Neuronal stem cell (in vitro differentiated cells): Measurements from ENCODE around the gene PTGS1.
A peak's percentile ranks its signal among the peaks of the same experiment; 100 is the strongest.
"Not testable (repeated sequence)": the region's sequence is repeated elsewhere in the genome, so short reads cannot be mapped to it uniquely, and the experiment has no call there.

Experiments
- DNase-seq: peaks from one replicate; pipeline ENCODE4 v3.0.0-alpha.2; 2013; ENCODE audit warnings: low spot score
- H2AFZ ChIP-seq: one replicate; pipeline ENCODE4 v1.6.1; 2013; ENCODE audit warnings: mild to moderate bottlenecking, low read length, inconsistent platforms
- H2AK5ac ChIP-seq: 2 replicates; pipeline ENCODE4 v1.6.1; 2013; ENCODE audit warnings: low read depth, mild to moderate bottlenecking, inconsistent platforms, low read length, moderate library complexity, mixed read lengths
- H2BK120ac ChIP-seq: 2 replicates; pipeline ENCODE4 v1.6.1; 2013; ENCODE audit warnings: low read depth, mild to moderate bottlenecking, inconsistent platforms, low read length, moderate library complexity, mixed read lengths
- H2BK12ac ChIP-seq: one replicate; pipeline ENCODE4 v1.6.1; 2013; ENCODE audit warnings: low read length, inconsistent platforms
- H2BK15ac ChIP-seq: 2 replicates; pipeline ENCODE4 v1.6.1; 2013; ENCODE audit warnings: mild to moderate bottlenecking, low read length, inconsistent platforms, mixed read lengths
- H2BK5ac ChIP-seq: one replicate; pipeline ENCODE4 v1.6.1; 2013; ENCODE audit warnings: inconsistent platforms, mild to moderate bottlenecking, low read length, moderate library complexity
- H3K14ac ChIP-seq: one replicate; pipeline ENCODE4 v1.6.1; 2013; ENCODE audit warnings: low read length, inconsistent platforms
- H3K18ac ChIP-seq: 2 replicates; pipeline ENCODE4 v1.6.1; 2013; ENCODE audit warnings: low read length, inconsistent platforms
- H3K23ac ChIP-seq: 2 replicates; pipeline ENCODE4 v1.6.1; 2013; ENCODE audit warnings: low read depth, mild to moderate bottlenecking, mixed read lengths, low read length, inconsistent platforms; ENCODE audit not compliant: poor library complexity
- H3K27ac ChIP-seq: replicated peaks from 3 replicates; pipeline ENCODE4 v1.5.1; 2013; ENCODE audit warnings: low read length, inconsistent platforms
- H3K27me3 ChIP-seq, 3 experiments: 2 replicates each; pipeline ENCODE4 v1.6.1; 2013; ENCODE audit warnings: low read length in 3 of 3, mild to moderate bottlenecking in 2 of 3, inconsistent platforms in 1 of 3, low read depth in 1 of 3, mixed read lengths in 1 of 3, moderate library complexity in 1 of 3; ENCODE audit not compliant: control insufficient read depth in 3 of 3, insufficient read depth in 3 of 3
- H3K36me3 ChIP-seq, 2 donors: replicated peaks in 1 of 2; 2 replicates each; pipeline ENCODE4 v1.6.1; 2013; ENCODE audit warnings: low read length in 2 of 2; ENCODE audit not compliant: control insufficient read depth in 2 of 2, insufficient read depth in 2 of 2
- H3K4ac ChIP-seq: 2 replicates; pipeline ENCODE4 v1.6.1; 2013; ENCODE audit warnings: inconsistent platforms, mild to moderate bottlenecking, low read length, moderate library complexity
- H3K4me1 ChIP-seq, 2 donors: 1 replicate in 1 of 2; 2 replicates in 1 of 2; pipeline ENCODE4 v1.6.1; 2013; ENCODE audit warnings: low read length in 2 of 2, low read depth in 1 of 2; ENCODE audit not compliant: control insufficient read depth in 2 of 2, insufficient read depth in 1 of 2
- H3K4me2 ChIP-seq: one replicate; pipeline ENCODE4 v1.6.1; 2013; ENCODE audit warnings: mild to moderate bottlenecking, low read length, inconsistent platforms; ENCODE audit not compliant: insufficient read depth, poor library complexity, severe bottlenecking
- H3K4me3 ChIP-seq, 2 donors: 2 replicates each; pipeline ENCODE4 v1.5.1; 2013; ENCODE audit warnings: low read length in 2 of 2, mild to moderate bottlenecking in 2 of 2, inconsistent platforms in 1 of 2, moderate library complexity in 1 of 2
- H3K79me1 ChIP-seq: one replicate; pipeline ENCODE4 v1.6.1; 2013; ENCODE audit warnings: low read depth, mild to moderate bottlenecking, inconsistent platforms, low read length, moderate library complexity
- H3K9ac ChIP-seq: one replicate; pipeline ENCODE4 v1.6.1; 2013; ENCODE audit warnings: mild to moderate bottlenecking, low read depth, low read length, inconsistent platforms; ENCODE audit not compliant: poor library complexity
- H3K9me3 ChIP-seq, 2 donors: replicated peaks in 1 of 2; 2 replicates each; pipeline versions ENCODE3 to v1.6.1; 2013; ENCODE audit warnings: low read length in 2 of 2, mild to moderate bottlenecking in 2 of 2, inconsistent platforms in 1 of 2, low read depth in 1 of 2, mixed read lengths in 1 of 2, moderate library complexity in 1 of 2; ENCODE audit not compliant: control insufficient read depth in 2 of 2, insufficient read depth in 1 of 2
- H4K8ac ChIP-seq: one replicate; pipeline ENCODE4 v1.6.1; 2013; ENCODE audit warnings: low read depth, mild to moderate bottlenecking, inconsistent platforms, low read length, moderate library complexity
- H4K91ac ChIP-seq: one replicate; pipeline ENCODE4 v1.6.1; 2013; ENCODE audit warnings: low read length, low read depth, mild to moderate bottlenecking, inconsistent platforms; ENCODE audit not compliant: poor library complexity
- WGBS, 2 donors: extraction: QIAGEN DNeasy Blood & Tissue Kit; methylation state at CpG; one replicate each; pipeline ENCODE4 v1.1.7; 2013; ENCODE audit warnings: missing lambda C conversion rate in 2 of 2, mixed read lengths in 1 of 2; ENCODE audit not compliant: insufficient read length in 2 of 2, insufficient replicate concordance in 1 of 2; ENCODE audit errors: extremely low coverage in 2 of 2; 5-methylcytosine and 5-hydroxymethylcytosine counted together

Gene PTGS1

GRCh38 chr9:122355336-122355875 is 15.4 kb upstream of the PTGS1 start:
- no CpG with 5 or more reads among the region's 4 CpGs for WGBS, 2 donors
- Histone ChIP-seq H3K36me3 (no peaks in the 10 kb centered on the region), H3K4me1 (no peaks in the 10 kb centered on the region)

GRCh38 chr9:122356627-122357026 is 14.2 kb upstream of the PTGS1 start:
- H3K79me1 ChIP-seq: no peaks in the 10 kb centered on the region
- DNase-seq: no peak
- no CpG with 5 or more reads among the region's 2 CpGs for WGBS, 2 donors
- H3K4me2 ChIP-seq: no peak overlapping the region
- no peaks in the 10 kb centered on the region for H3K36me3 ChIP-seq
- H3K4me1 ChIP-seq: no peaks in the 10 kb centered on the region
- H3K4ac ChIP-seq: no peak overlapping the region
- no peak overlapping the region for H3K18ac ChIP-seq
- H2AK5ac ChIP-seq: no peak overlapping the region
- no peak overlapping the region for H4K91ac ChIP-seq
- H2BK120ac ChIP-seq: no peak overlapping the region
- no peak overlapping the region for H2AFZ ChIP-seq
- H3K9me3 ChIP-seq: no peaks in the 10 kb centered on the region
- no peak overlapping the region for H3K4me3 ChIP-seq
- no peak overlapping the region for H3K27ac ChIP-seq
- H3K14ac ChIP-seq: no peak overlapping the region
- H3K23ac ChIP-seq: no peak overlapping the region
- no peak overlapping the region for H2BK12ac ChIP-seq
- H2BK5ac ChIP-seq: no peak overlapping the region
- no peak overlapping the region for H4K8ac ChIP-seq
- no peak overlapping the region for H2BK15ac ChIP-seq
- H3K9ac ChIP-seq: no peak overlapping the region
- peaks cover 0 to 3% (median 0%) of the 10 kb centered on the region in 3 experiments for H3K27me3 ChIP-seq

More at GRCh38 chr9:122355336-122355875, 15.4 kb upstream of the PTGS1 start:
- no peaks in the 10 kb centered on the region for H3K79me1 ChIP-seq
- H3K27ac ChIP-seq: no peak overlapping the region
- H3K4ac ChIP-seq: no peak overlapping the region
- H3K14ac ChIP-seq: no peak overlapping the region
- H3K4me2 ChIP-seq: no peak overlapping the region
- no peak overlapping the region for H2BK5ac ChIP-seq
- H3K18ac ChIP-seq: no peak overlapping the region
- H2BK15ac ChIP-seq: no peak overlapping the region
- DNase-seq: no peak
- peak overlapping the region; percentile 89 for H2AK5ac ChIP-seq
- H3K4me3 ChIP-seq: no peak overlapping the region
- H2AFZ ChIP-seq: no peak overlapping the region
- H3K27me3 ChIP-seq: peaks cover 0 to 2% (median 0%) of the 10 kb centered on the region in 3 experiments
- no peak overlapping the region for H2BK12ac ChIP-seq
- H3K9me3 ChIP-seq: no peaks in the 10 kb centered on the region
- H3K23ac ChIP-seq: no peak overlapping the region
- no peak overlapping the region for H2BK120ac ChIP-seq
- H4K8ac ChIP-seq: no peak overlapping the region
- no peak overlapping the region for H4K91ac ChIP-seq
- H3K9ac ChIP-seq: no peak overlapping the region

- Histone ChIP-seq H2AFZ (no peak overlapping the region), H3K4me2 (no peak overlapping the region), H3K14ac (no peak overlapping the region), H3K36me3 (no peaks in the 10 kb centered on the region), H2AK5ac (no peak overlapping the region), H2BK12ac (no peak overlapping the region), H4K8ac (no peak overlapping the region), H3K27me3 (peaks cover 0 to 11% (median 0%) of the 10 kb centered on the region in 3 experiments), H2BK120ac (no peak overlapping the region), H3K27ac (no peak overlapping the region), H3K4ac (no peak overlapping the region), H3K18ac (no peak overlapping the region), H3K23ac (no peak overlapping the region), H4K91ac (no peak overlapping the region), H3K9me3 (no peaks in the 10 kb centered on the region), H3K9ac (no peak overlapping the region), H2BK15ac (peak overlapping the region; percentile 5), H3K4me3 (no peak overlapping the region), H3K79me1 (no peaks in the 10 kb centered on the region), H3K4me1 (no peaks in the 10 kb centered on the region), H2BK5ac (no peak overlapping the region)
- DNase-seq: no peak
- no CpG with 5 or more reads among the region's 8 CpGs for WGBS, 2 donors
Observed at GRCh38 chr9:122360891-122361290, 9.9 kb upstream of the PTGS1 start.

- H3K4me1 ChIP-seq, H2BK120ac ChIP-seq, H2AFZ ChIP-seq, H3K79me1 ChIP-seq, H3K4me3 ChIP-seq, H4K8ac ChIP-seq, H3K9ac ChIP-seq, DNase-seq, H3K18ac ChIP-seq, H3K9me3 ChIP-seq, H3K23ac ChIP-seq, H4K91ac ChIP-seq, H3K27ac ChIP-seq, H2AK5ac ChIP-seq, H2BK12ac ChIP-seq, H3K36me3 ChIP-seq, H2BK15ac ChIP-seq, H3K4ac ChIP-seq, H2BK5ac ChIP-seq, H3K14ac ChIP-seq, H3K4me2 ChIP-seq: not testable (repeated sequence)
- WGBS, 2 donors: no CpG with 5 or more reads among the region's 12 CpGs
- peaks cover 0 to 16% (median 0%) of the 10 kb centered on the region in 3 experiments for H3K27me3 ChIP-seq
Observed at GRCh38 chr9:122363131-122363530, 7.7 kb upstream of the PTGS1 start.
